Sigmoid colon (tissue), 4 donors: ENCODE results near the gene EPRS1.

Source experiments
- CTCF ChIP-seq, 4 experiments: fragments of 450-650 bp in 3 of 4; fragments of 200-600 bp in 1 of 4; IDR thresholded peaks; one replicate each; pipeline ENCODE4 v1.5.1; 2016 to 2019; ENCODE audit warnings: antibody characterized with exemption in 4 of 4, mild to moderate bottlenecking in 3 of 4, moderate library complexity in 2 of 4
- EP300 ChIP-seq, 4 donors: sonication (generic); formaldehyde crosslinking; IDR thresholded peaks; one replicate each; pipeline ENCODE4 v1.6.1; 2017; ENCODE audit warnings: antibody characterized with exemption in 4 of 4
- POLR2A ChIP-seq, 2 donors: fragments of 450-650 bp; IDR thresholded peaks; one replicate each; pipeline ENCODE4 v1.6.1; 2016; ENCODE audit warnings: antibody characterized with exemption in 2 of 2, mild to moderate bottlenecking in 2 of 2, moderate library complexity in 2 of 2

- TF ChIP-seq CTCF (IDR thresholded peaks at IDR 0.05) (no peak), POLR2A (IDR thresholded peaks at IDR 0.05) (no peak), EP300 (IDR thresholded peaks at IDR 0.05) (no peak)
Measured at GRCh38 chr1:220077887-220078286, 31.6 kb upstream of the EPRS1 start.
